ENCODE results near the gene EFCAB14. TPM values are rescaled to one million over a fixed set of nuclear protein-coding genes. Genes with fewer than 3 reads are reported as not detected.

The EFCAB14 gene
- total RNA-seq, 2 experiments from 2014 or later: 79.2 to 79.4 TPM

DNA sequence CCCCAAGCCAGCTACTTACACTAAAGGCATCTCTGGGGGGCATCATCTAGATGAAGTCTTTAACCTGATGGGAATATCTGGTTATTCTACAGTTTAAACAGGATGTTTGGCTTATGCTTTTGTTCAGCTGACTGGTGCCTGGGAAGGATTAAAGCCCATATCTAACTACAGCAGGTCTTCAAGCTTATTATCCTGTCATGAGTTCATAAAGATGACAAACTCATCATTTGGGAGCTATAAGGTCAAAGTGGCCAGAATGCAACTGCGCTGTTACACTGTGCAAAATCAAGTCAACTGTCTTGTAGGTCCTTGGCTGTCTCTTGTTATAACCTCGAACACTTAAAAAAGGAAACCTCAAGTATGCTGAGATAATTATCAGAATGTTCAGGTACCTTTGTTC lies 83.7 kb downstream of the EFCAB14 start:
- Mint-ChIP-seq H3K4me1 (no peaks in the 10 kb centered on the region), H3K9me3 (ENCODE audit: low read depth) (no peaks in the 10 kb centered on the region), H3K4me3 (no peak overlapping the region), H3K27ac (no peak overlapping the region), H3K36me3 (peaks cover 10% of the 10 kb centered on the region), H3K27me3 (no peaks in the 10 kb centered on the region)
- CTCF ChIA-PET: no interaction called here
- DNase-seq: no peak
- no peak for ATAC-seq

DNA sequence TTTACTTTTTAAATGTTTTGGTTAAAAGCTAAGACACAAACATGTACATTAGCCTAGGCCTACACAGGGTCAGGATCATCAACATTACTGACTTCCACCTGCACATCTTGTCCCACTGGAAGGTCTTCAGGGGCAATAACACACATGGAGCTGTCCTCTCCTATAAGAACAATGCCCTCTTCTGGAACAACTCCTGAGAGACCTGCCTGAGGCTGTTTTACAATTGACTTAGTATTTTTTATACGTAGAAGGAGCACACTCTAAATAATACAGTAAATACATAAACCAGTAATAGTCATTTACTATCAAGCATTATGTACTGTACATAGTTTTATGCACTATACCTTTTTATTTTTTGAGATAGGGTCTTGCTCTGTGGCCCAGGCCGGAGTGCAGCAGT lies 88.2 kb downstream of the EFCAB14 start:
- no peak overlapping the region for H3K27ac Mint-ChIP-seq
- DNase-seq: no peak
- H3K4me1 Mint-ChIP-seq: no peaks in the 10 kb centered on the region
- H3K4me3 Mint-ChIP-seq: no peak overlapping the region
- no peaks in the 10 kb centered on the region for H3K27me3 Mint-ChIP-seq
- peaks cover 8% of the 10 kb centered on the region for H3K36me3 Mint-ChIP-seq
- no peak for ATAC-seq
- H3K9me3 Mint-ChIP-seq (ENCODE audit: low read depth): no peaks in the 10 kb centered on the region
- CTCF ChIA-PET: interaction anchor here (1.6 kb wide), 1 partner anchor 8 kb away, joined by 4 read pairs; no protein-coding TSS in a partner anchor

Other genes with a start within 250 kb of the EFCAB14 start
- gene DMBX1, start 229.3 kb downstream of the EFCAB14 start, total RNA-seq: under 1 TPM in 1 of 2 experiments, not detected in 1; 0.15 TPM
- gene KNCN, start 167.5 kb downstream of the EFCAB14 start, total RNA-seq: not detected
- gene MKNK1, start 114.8 kb downstream of the EFCAB14 start, total RNA-seq: 10 to 100 TPM; 70.6 to 78.6 TPM
- gene MOB3C, start 102.3 kb downstream of the EFCAB14 start, total RNA-seq: 10 to 100 TPM; 18.3 to 20.7 TPM
- 10 to 100 TPM; 44.2 to 44.3 TPM for gene ATPAF1, start 50.8 kb downstream of the EFCAB14 start, total RNA-seq
- not detected for gene TEX38, start 47.3 kb downstream of the EFCAB14 start, total RNA-seq
- not detected for gene CYP4B1, start 79.9 kb upstream of the EFCAB14 start, total RNA-seq
- not detected for gene CYP4A11, start 222.4 kb upstream of the EFCAB14 start, total RNA-seq

Data from activated CD8-positive, alpha-beta memory T cell treated with anti-CD3 and anti-CD28 coated beads, Interleukin-2, amount 10 ng/mL, durations not matched to agents 7 days and 5 days (primary cell).